HepG2 (cell line): ENCODE measurements around the gene TIMM44. TPM values are rescaled to one million over a fixed set of nuclear protein-coding genes. Genes with fewer than 3 reads are reported as not detected.

Experiments used
- CCAR2 ChIP-seq: fragments of 200-400 bp; formaldehyde crosslinking; optimal IDR thresholded peaks from 2 replicates; pipeline ENCODE3; 2018; ENCODE audit warnings: low read depth, mild to moderate bottlenecking, low read length, moderate library complexity
- CENPT ChIP-seq: sonication (generic); formaldehyde crosslinking; IDR thresholded peaks from 2 replicates; pipeline ENCODE4 v1.8.0; 2022; ENCODE audit warnings: low read depth, mild to moderate bottlenecking, moderate library complexity, missing genetic modification reagents
- HES4 ChIP-seq: sonication (generic); formaldehyde crosslinking; IDR thresholded peaks from 2 replicates; pipeline ENCODE4 v1.9.0; 2021; ENCODE audit warnings: mild to moderate bottlenecking, missing genetic modification reagents, borderline replicate concordance
- NKX3-1 ChIP-seq: sonication (generic); formaldehyde crosslinking; IDR thresholded peaks from 2 replicates; pipeline ENCODE4 v1.5.0; 2020; ENCODE audit warnings: missing genetic modification reagents
- SOX6 ChIP-seq, 2 experiments: fragments of 450-650 bp in 1 of 2; sonication (generic) in 1 of 2; formaldehyde crosslinking in 1 of 2; IDR thresholded peaks; 2 replicates each; pipeline versions ENCODE4 v1.4.0 to v1.6.1; 2017 to 2020; ENCODE audit warnings: antibody characterized with exemption in 1 of 2, mild to moderate bottlenecking in 1 of 2, missing genetic modification reagents in 1 of 2
- SP5 ChIP-seq: IDR thresholded peaks from 2 replicates; pipeline ENCODE4 v1.6.1; 2016; ENCODE audit warnings: low read depth, borderline replicate concordance
- ZFY ChIP-seq: sonication (generic); formaldehyde crosslinking; IDR thresholded peaks from 2 replicates; pipeline ENCODE4 v1.4.0; 2020; ENCODE audit warnings: missing genetic modification reagents
- ZNF672 ChIP-seq: sonication (generic); formaldehyde crosslinking; IDR thresholded peaks from 2 replicates; pipeline ENCODE4 v1.8.1; 2022; ENCODE audit warnings: missing genetic modification reagents
- ZZZ3 ChIP-seq: sonication (generic); formaldehyde crosslinking; IDR thresholded peaks from 2 replicates; pipeline ENCODE4 v1.4.0; 2020; ENCODE audit warnings: missing genetic modification reagents, mild to moderate bottlenecking, borderline replicate concordance
- polyA plus RNA-seq, 8 experiments: library from polyadenylated mRNA; depleted of rRNA in 3 of 8; stranded (reverse) in 7 of 8; unstranded in 1 of 8; fragments of >200 nt; fragmentation: Illumina TruSeq in 4 of 8; extraction: Trizol in 4 of 8; gene quantifications; 2 replicates each; pipeline versions ENCODE4 v1.2.1 to v1.2.3, GENCODE V29; 2011 to 2016; ENCODE audit warnings: low read depth in 4 of 8, missing spikeins in 1 of 8, mixed read lengths in 1 of 8; ENCODE audit not compliant: insufficient read depth in 1 of 8
- total RNA-seq, 5 experiments: library from RNA; depleted of rRNA; stranded (reverse); fragments of >200 nt; fragmentation: Illumina TruSeq; extraction: Trizol; gene quantifications; 2 replicates each; pipeline ENCODE4 v1.2.3, GENCODE V29; 2016; ENCODE audit warnings: low read depth in 1 of 5
- TF ChIP-seq, protein P1 (sequence below): sonication (generic); formaldehyde crosslinking; IDR thresholded peaks from 2 replicates; pipeline ENCODE4 v1.4.0; 2020; ENCODE audit warnings: missing genetic modification reagents
- TF ChIP-seq, protein P2 (sequence below): conservative IDR thresholded peaks from 2 replicates; pipeline ENCODE4 v1.6.1; 2018; ENCODE audit warnings: missing genetic modification reagents
- TF ChIP-seq, protein P3 (sequence below): sonication (generic); formaldehyde crosslinking; IDR thresholded peaks from 2 replicates; pipeline ENCODE4 v1.5.1; 2020; ENCODE audit warnings: mild to moderate bottlenecking, missing genetic modification reagents, moderate library complexity
- TF ChIP-seq, protein P4 (sequence below): IDR thresholded peaks from 2 replicates; pipeline ENCODE4 v1.6.1; 2016; ENCODE audit warnings: missing biosample characterization, missing genetic modification reagents, low read depth
- TF ChIP-seq, protein P5 (sequence below): sonication (generic); formaldehyde crosslinking; IDR thresholded peaks from 2 replicates; pipeline ENCODE4 v1.4.0; 2020; ENCODE audit warnings: mild to moderate bottlenecking, missing genetic modification reagents

Gene TIMM44
- total and polyA plus RNA-seq, 2 of the 13 experiments (the other 11 are each of a cell fraction or from before 2014, with no cell fraction given): 42.9 to 72.6 TPM

DNA sequence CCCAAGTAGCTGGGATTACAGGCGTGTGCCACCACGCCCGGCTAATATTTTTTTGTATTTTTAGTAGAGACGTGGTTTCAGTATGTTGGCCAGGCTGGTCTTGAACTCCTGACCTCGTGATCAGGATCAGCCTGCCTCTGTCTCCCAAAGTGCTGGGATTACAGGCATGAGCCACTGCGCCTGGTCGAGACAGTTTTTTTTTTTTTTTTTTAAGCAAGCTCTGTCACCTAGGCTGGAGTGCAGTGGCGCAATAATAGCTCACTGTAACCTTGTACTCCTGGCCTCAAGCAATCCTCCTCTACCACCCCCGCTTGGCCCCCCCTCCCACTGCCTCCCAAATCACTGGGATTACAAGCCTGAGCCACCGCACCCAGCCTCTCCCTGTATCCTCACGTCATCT, 46.2 kb downstream of the TIMM44 start (continued):
- TF ChIP-seq, protein P1, sequence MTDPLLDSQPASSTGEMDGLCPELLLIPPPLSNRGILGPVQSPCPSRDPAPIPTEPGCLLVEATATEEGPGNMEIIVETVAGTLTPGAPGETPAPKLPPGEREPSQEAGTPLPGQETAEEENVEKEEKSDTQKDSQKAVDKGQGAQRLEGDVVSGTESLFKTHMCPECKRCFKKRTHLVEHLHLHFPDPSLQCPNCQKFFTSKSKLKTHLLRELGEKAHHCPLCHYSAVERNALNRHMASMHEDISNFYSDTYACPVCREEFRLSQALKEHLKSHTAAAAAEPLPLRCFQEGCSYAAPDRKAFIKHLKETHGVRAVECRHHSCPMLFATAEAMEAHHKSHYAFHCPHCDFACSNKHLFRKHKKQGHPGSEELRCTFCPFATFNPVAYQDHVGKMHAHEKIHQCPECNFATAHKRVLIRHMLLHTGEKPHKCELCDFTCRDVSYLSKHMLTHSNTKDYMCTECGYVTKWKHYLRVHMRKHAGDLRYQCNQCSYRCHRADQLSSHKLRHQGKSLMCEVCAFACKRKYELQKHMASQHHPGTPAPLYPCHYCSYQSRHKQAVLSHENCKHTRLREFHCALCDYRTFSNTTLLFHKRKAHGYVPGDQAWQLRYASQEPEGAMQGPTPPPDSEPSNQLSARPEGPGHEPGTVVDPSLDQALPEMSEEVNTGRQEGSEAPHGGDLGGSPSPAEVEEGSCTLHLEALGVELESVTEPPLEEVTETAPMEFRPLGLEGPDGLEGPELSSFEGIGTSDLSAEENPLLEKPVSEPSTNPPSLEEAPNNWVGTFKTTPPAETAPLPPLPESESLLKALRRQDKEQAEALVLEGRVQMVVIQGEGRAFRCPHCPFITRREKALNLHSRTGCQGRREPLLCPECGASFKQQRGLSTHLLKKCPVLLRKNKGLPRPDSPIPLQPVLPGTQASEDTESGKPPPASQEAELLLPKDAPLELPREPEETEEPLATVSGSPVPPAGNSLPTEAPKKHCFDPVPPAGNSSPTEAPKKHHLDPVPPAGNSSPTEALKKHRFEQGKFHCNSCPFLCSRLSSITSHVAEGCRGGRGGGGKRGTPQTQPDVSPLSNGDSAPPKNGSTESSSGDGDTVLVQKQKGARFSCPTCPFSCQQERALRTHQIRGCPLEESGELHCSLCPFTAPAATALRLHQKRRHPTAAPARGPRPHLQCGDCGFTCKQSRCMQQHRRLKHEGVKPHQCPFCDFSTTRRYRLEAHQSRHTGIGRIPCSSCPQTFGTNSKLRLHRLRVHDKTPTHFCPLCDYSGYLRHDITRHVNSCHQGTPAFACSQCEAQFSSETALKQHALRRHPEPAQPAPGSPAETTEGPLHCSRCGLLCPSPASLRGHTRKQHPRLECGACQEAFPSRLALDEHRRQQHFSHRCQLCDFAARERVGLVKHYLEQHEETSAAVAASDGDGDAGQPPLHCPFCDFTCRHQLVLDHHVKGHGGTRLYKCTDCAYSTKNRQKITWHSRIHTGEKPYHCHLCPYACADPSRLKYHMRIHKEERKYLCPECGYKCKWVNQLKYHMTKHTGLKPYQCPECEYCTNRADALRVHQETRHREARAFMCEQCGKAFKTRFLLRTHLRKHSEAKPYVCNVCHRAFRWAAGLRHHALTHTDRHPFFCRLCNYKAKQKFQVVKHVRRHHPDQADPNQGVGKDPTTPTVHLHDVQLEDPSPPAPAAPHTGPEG (CRISPR knock-in tag): 0 out of 2 replicates have a peak, but pooled peaks have one; percentile 33
- TF ChIP-seq SOX6 (IDR thresholded peaks at IDR 0.05): no peak
- TF ChIP-seq SOX6 (CRISPR knock-in tag; IDR thresholded peaks at IDR 0.05): peak; percentile 74
- no peak for TF ChIP-seq CENPT (CRISPR knock-in tag)
- TF ChIP-seq, protein P2, sequence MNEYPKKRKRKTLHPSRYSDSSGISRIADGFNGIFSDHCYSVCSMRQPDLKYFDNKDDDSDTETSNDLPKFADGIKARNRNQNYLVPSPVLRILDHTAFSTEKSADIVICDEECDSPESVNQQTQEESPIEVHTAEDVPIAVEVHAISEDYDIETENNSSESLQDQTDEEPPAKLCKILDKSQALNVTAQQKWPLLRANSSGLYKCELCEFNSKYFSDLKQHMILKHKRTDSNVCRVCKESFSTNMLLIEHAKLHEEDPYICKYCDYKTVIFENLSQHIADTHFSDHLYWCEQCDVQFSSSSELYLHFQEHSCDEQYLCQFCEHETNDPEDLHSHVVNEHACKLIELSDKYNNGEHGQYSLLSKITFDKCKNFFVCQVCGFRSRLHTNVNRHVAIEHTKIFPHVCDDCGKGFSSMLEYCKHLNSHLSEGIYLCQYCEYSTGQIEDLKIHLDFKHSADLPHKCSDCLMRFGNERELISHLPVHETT: no peak
- TF ChIP-seq HES4 (CRISPR knock-in tag): no peak
- TF ChIP-seq, protein P3, sequence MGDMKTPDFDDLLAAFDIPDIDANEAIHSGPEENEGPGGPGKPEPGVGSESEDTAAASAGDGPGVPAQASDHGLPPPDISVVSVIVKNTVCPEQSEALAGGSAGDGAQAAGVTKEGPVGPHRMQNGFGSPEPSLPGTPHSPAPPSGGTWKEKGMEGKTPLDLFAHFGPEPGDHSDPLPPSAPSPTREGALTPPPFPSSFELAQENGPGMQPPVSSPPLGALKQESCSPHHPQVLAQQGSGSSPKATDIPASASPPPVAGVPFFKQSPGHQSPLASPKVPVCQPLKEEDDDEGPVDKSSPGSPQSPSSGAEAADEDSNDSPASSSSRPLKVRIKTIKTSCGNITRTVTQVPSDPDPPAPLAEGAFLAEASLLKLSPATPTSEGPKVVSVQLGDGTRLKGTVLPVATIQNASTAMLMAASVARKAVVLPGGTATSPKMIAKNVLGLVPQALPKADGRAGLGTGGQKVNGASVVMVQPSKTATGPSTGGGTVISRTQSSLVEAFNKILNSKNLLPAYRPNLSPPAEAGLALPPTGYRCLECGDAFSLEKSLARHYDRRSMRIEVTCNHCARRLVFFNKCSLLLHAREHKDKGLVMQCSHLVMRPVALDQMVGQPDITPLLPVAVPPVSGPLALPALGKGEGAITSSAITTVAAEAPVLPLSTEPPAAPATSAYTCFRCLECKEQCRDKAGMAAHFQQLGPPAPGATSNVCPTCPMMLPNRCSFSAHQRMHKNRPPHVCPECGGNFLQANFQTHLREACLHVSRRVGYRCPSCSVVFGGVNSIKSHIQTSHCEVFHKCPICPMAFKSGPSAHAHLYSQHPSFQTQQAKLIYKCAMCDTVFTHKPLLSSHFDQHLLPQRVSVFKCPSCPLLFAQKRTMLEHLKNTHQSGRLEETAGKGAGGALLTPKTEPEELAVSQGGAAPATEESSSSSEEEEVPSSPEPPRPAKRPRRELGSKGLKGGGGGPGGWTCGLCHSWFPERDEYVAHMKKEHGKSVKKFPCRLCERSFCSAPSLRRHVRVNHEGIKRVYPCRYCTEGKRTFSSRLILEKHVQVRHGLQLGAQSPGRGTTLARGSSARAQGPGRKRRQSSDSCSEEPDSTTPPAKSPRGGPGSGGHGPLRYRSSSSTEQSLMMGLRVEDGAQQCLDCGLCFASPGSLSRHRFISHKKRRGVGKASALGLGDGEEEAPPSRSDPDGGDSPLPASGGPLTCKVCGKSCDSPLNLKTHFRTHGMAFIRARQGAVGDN (CRISPR knock-in tag): peak; percentile 50
- TF ChIP-seq, protein P4, sequence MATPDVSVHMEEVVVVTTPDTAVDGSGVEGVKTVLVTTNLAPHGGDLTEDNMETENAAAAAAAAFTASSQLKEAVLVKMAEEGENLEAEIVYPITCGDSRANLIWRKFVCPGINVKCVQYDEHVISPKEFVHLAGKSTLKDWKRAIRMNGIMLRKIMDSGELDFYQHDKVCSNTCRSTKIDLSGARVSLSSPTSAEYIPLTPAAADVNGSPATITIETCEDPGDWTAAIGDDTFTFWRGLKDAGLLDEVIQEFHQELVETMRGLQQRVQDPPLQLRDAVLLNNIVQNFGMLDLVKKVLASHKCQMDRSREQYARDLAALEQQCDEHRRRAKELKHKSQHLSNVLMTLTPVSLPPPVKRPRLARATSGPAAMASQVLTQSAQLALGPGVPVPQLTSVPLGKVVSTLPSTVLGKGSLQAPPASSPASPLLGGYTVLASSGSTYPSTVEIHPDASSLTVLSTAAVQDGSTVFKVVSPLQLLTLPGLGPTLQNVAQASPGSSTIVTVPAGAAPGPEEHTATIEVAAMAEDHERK: no peak
- TF ChIP-seq ZZZ3 (CRISPR knock-in tag): no peak
- no peak for TF ChIP-seq ZNF672 (CRISPR knock-in tag)
- TF ChIP-seq ZFY: no peak
- TF ChIP-seq CCAR2: no peak
- TF ChIP-seq NKX3-1: no peak
- TF ChIP-seq, protein P5, sequence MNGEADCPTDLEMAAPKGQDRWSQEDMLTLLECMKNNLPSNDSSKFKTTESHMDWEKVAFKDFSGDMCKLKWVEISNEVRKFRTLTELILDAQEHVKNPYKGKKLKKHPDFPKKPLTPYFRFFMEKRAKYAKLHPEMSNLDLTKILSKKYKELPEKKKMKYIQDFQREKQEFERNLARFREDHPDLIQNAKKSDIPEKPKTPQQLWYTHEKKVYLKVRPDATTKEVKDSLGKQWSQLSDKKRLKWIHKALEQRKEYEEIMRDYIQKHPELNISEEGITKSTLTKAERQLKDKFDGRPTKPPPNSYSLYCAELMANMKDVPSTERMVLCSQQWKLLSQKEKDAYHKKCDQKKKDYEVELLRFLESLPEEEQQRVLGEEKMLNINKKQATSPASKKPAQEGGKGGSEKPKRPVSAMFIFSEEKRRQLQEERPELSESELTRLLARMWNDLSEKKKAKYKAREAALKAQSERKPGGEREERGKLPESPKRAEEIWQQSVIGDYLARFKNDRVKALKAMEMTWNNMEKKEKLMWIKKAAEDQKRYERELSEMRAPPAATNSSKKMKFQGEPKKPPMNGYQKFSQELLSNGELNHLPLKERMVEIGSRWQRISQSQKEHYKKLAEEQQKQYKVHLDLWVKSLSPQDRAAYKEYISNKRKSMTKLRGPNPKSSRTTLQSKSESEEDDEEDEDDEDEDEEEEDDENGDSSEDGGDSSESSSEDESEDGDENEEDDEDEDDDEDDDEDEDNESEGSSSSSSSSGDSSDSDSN: 0 out of 2 replicates have a peak, but pooled peaks have one; percentile 43
- no peak for TF ChIP-seq SP5
